Mucosa of descending colon (tissue), 3 donors: ENCODE data around the gene EHHADH. TPM values are rescaled to one million over a fixed set of nuclear protein-coding genes. Genes with fewer than 3 reads are reported as not detected.
A peak's percentile ranks its signal among the peaks of the same experiment; 100 is the strongest.

Source experiments
- ATAC-seq: fragments of 200-7000 bp; cut with Tn5 transposase; one replicate; pipeline ENCODE4 v1.9.1; 2020; ENCODE audit warnings: mild to moderate bottlenecking, moderate library complexity
- DNase-seq, 3 donors: peaks; one replicate each; pipeline ENCODE4 v3.0.0-alpha.2; 2020
- H3K36me3 ChIP-seq: fragments of 200-600 bp; one replicate; pipeline ENCODE4 v1.8.0; 2021; ENCODE audit warnings: low read depth, mild to moderate bottlenecking
- H3K4me1 ChIP-seq: fragments of 200-600 bp; one replicate; pipeline ENCODE4 v1.8.0; 2021; ENCODE audit warnings: low read depth, mild to moderate bottlenecking
- H3K4me3 ChIP-seq: fragments of 200-600 bp; one replicate; pipeline ENCODE4 v1.8.0; 2021; ENCODE audit warnings: mild to moderate bottlenecking
- H3K9me3 ChIP-seq: fragments of 200-600 bp; one replicate; pipeline ENCODE4 v1.8.0; 2021; ENCODE audit warnings: mild to moderate bottlenecking
- CTCF ChIP-seq: fragments of 200-600 bp; IDR thresholded peaks from one replicate; pipeline ENCODE4 v1.8.0; 2022; ENCODE audit warnings: antibody characterized with exemption, mild to moderate bottlenecking
- intact Hi-C, 2 donors: fragments of 100-400 bp; cut with DNase I in 1 of 2; cut with micrococcal nuclease in 1 of 2; formaldehyde crosslinking; loops; one replicate each; pipeline versions ENCODE4 v1.11.0 to v1.11.1; 2022; cut with DNase I, micrococcal nuclease
- total RNA-seq, 3 donors: library from RNA; stranded (reverse); fragmentation: NEBNext Ultra II Directional in 2 of 3; extraction: Animal tissue kit (Norgen Biotek cat#: 25700) in 2 of 3; gene quantifications; one replicate each; pipeline versions ENCODE4 v1.2.1 to v1.2.4, GENCODE V29; 2021 to 2023
- donor health status: DM: no; HTN: no; CAD: no; lungs with moderate emphysema.
- donor health status: DM: no; HTN: no; CAD: no.
- donor health status: DM: no; HTN: yes; CAD: no.

EHHADH gene
- total RNA-seq, 3 donors from 2014 or later: 18.3 to 33.2 (median 29.0) TPM

- no peak for DNase-seq
- Histone ChIP-seq H3K4me3 (no peak overlapping the region), H3K9me3 (no peaks in the 10 kb centered on the region), H3K4me1 (peaks cover 17% of the 10 kb centered on the region), H3K36me3 (no peaks in the 10 kb centered on the region)
- no peak for ATAC-seq
- no peak for TF ChIP-seq CTCF
- intact Hi-C loops: no loop called here
These were observed 17.1 kb upstream of the EHHADH start for GRCh38 chr3:185270956-185271332.

DNA sequence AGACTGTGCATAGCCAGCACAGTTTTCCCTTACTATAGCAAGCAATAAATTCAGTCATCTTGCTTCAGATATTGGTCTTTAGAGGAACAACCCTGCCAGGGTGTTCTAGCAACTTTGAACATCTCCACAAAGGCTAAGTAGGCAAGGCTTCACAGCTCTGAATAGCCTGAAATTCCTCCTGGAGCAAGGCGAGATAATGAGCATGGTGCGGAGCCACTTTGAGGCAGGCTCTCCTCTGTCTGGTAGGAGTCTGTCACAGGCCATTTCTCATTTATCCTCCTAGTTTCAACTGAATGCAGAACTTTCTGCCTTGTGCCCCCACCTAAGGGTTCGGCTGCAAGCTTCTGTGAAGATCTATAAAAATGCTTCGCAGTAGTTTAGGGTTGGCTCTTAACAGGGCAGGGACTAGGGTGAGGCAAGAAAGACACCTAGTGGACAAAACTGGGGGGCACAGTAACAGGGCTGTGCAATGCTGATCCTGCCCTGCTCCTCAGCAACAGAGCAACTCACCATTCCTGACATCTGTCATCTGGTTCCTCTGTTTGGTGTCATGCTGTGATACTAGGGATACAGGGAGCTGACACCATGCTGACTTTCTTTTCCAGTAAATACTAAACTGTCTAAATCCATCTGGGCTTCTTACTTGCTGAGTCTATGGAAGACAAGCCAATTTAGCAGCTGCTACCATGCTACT is 16.6 kb upstream of the EHHADH start:
- TF ChIP-seq CTCF: peak; percentile 29
- Histone ChIP-seq H3K4me1 (peaks cover 17% of the 10 kb centered on the region), H3K9me3 (no peaks in the 10 kb centered on the region), H3K36me3 (no peaks in the 10 kb centered on the region), H3K4me3 (no peak overlapping the region)
- peak; percentile 92 for ATAC-seq
- DNase-seq: peak in 1 of 3 donors; percentile 64
- intact Hi-C loops: no loop called here

GRCh38 chr3:185268194-185268962 is 14.5 kb upstream of the EHHADH start:
- intact Hi-C loops: no loop called here
- TF ChIP-seq CTCF: no peak

GRCh38 chr3:185267193-185267592 is 13.3 kb upstream of the EHHADH start:
- Histone ChIP-seq H3K4me1 (peaks cover 17% of the 10 kb centered on the region), H3K9me3 (no peaks in the 10 kb centered on the region), H3K36me3 (no peaks in the 10 kb centered on the region), H3K4me3 (no peak overlapping the region)
- no peak for TF ChIP-seq CTCF
- intact Hi-C loops: no loop called here
- DNase-seq (no peak), ATAC-seq (peak; percentile 51)

More at GRCh38 chr3:185268194-185268962, 14.5 kb upstream of the EHHADH start:
- H3K9me3 ChIP-seq: no peaks in the 10 kb centered on the region
- H3K4me3 ChIP-seq: no peak overlapping the region
- no peaks in the 10 kb centered on the region for H3K36me3 ChIP-seq
- peaks cover 17% of the 10 kb centered on the region for H3K4me1 ChIP-seq
- DNase-seq (no peak), ATAC-seq (peak; percentile 30)

- Histone ChIP-seq H3K4me1 (peaks cover 12% of the 10 kb centered on the region), H3K9me3 (no peaks in the 10 kb centered on the region), H3K4me3 (no peak overlapping the region), H3K36me3 (no peaks in the 10 kb centered on the region)
- no peak for DNase-seq
- no peak for ATAC-seq
- TF ChIP-seq CTCF: no peak
- intact Hi-C loops: no loop called here
These were observed 11.2 kb upstream of the EHHADH start for GRCh38 chr3:185264849-185265553.
